ENCODE measurements around the gene SIGLEC8. TPM values are rescaled to one million over a fixed set of nuclear protein-coding genes. Genes with fewer than 3 reads are reported as not detected.

Gene SIGLEC8
- total RNA-seq, 2 donors from 2014 or later, result 0.32 to 0.94 TPM

DNA sequence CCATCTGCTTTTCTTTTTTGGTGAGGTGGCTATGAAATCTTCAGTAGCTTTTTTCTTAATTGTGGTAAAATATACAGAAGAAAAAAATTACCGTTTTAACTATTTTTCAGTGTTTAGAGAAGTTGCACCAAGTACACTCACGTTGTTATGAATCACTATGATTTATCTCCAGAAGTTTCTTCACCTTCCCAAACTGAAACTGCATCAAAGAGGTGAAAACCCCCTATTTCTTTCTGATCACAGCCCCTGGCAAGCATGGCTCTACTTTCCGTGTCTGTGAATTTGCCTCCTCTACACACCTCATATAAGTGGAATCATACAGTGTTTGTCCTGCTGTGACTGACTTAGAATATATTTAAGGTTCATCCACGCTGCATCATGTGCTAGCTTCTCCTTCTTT is 25.2 kb downstream of the SIGLEC8 start:
- no peak overlapping the region for H3K4me3 ChIP-seq
- no peaks in the 10 kb centered on the region for H3K9me3 ChIP-seq
- no peak overlapping the region for H3K27ac ChIP-seq
- no peaks in the 10 kb centered on the region for H3K4me1 ChIP-seq
- no peak overlapping the region for H3K9ac ChIP-seq (ENCODE audit: low read depth in 2 of 2, low read length in 2 of 2)
- TF ChIP-seq, protein P1, sequence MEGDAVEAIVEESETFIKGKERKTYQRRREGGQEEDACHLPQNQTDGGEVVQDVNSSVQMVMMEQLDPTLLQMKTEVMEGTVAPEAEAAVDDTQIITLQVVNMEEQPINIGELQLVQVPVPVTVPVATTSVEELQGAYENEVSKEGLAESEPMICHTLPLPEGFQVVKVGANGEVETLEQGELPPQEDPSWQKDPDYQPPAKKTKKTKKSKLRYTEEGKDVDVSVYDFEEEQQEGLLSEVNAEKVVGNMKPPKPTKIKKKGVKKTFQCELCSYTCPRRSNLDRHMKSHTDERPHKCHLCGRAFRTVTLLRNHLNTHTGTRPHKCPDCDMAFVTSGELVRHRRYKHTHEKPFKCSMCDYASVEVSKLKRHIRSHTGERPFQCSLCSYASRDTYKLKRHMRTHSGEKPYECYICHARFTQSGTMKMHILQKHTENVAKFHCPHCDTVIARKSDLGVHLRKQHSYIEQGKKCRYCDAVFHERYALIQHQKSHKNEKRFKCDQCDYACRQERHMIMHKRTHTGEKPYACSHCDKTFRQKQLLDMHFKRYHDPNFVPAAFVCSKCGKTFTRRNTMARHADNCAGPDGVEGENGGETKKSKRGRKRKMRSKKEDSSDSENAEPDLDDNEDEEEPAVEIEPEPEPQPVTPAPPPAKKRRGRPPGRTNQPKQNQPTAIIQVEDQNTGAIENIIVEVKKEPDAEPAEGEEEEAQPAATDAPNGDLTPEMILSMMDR (IDR thresholded peaks at IDR 0.05), result no peak
- no peak for DNase-seq
- intact Hi-C loops (cut with DNase I), result no loop called here
- no peaks in the 10 kb centered on the region for H3K27me3 ChIP-seq
- no peaks in the 10 kb centered on the region for H3K36me3 ChIP-seq

GRCh38 chr19:51431124-51431523 is 27.1 kb downstream of the SIGLEC8 start:
- intact Hi-C loops (cut with DNase I), result no loop called here
- Histone ChIP-seq H3K9me3 (no peaks in the 10 kb centered on the region), H3K9ac (ENCODE audit: low read depth in 2 of 2, low read length in 2 of 2) (no peak overlapping the region), H3K4me3 (no peak overlapping the region), H3K36me3 (no peaks in the 10 kb centered on the region), H3K4me1 (no peaks in the 10 kb centered on the region), H3K27me3 (no peaks in the 10 kb centered on the region), H3K27ac (no peak overlapping the region)
- DNase-seq, result no peak
- TF ChIP-seq, protein P1 (IDR thresholded peaks at IDR 0.05), result no peak

DNA sequence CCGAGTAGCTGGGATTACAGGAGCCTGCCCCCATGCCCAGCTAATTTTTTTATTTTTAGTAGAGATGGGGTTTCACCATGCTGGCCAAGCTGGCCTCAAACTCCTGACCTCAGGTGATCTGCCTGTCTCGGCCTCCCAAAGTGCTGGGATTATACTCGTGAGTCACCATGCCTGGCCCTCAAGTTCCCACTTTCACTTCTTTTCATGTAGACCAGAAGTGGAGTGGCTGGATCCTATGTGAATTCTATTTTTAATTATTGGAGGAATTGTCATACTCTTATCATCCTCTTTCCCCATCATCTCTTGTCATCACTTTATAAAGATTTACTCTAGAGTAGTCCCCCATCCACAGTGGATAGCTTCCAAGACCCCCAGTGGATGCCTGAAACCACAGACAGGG is 28.0 kb downstream of the SIGLEC8 start:
- H3K9me3 ChIP-seq, result no peaks in the 10 kb centered on the region
- H3K4me3 ChIP-seq, result no peak overlapping the region
- no peaks in the 10 kb centered on the region for H3K4me1 ChIP-seq
- intact Hi-C loops (cut with DNase I), result no loop called here
- DNase-seq, result no peak
- no peak overlapping the region for H3K9ac ChIP-seq (ENCODE audit: low read depth in 2 of 2, low read length in 2 of 2)
- TF ChIP-seq, protein P1 (IDR thresholded peaks at IDR 0.05), result no peak
- no peaks in the 10 kb centered on the region for H3K36me3 ChIP-seq
- no peak overlapping the region for H3K27ac ChIP-seq
- no peaks in the 10 kb centered on the region for H3K27me3 ChIP-seq

DNA sequence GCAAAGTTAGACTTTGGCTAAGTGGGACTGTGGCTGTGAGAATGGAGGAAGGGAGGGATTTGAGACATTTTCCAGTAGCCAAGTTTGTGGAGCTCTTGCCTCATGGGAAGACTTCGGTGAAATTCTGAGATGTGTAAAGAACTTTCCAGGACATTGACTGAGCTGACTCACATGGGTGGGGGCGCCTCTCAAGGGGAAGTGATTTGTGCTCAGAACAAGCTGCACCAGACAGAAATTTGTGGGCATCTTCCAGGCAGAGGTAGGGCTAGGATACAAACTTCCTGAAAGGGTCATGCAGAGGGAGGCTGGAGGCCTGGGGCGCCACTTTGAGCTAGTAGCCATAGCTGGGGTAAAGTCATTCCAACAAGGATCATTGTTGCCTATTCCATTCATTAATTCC is 31.1 kb downstream of the SIGLEC8 start:
- no peak overlapping the region for H3K4me3 ChIP-seq
- intact Hi-C loops (cut with DNase I), result no loop called here
- no peaks in the 10 kb centered on the region for H3K9me3 ChIP-seq
- no peak overlapping the region for H3K27ac ChIP-seq
- TF ChIP-seq, protein P1 (IDR thresholded peaks at IDR 0.05), result no peak
- DNase-seq, result no peak
- H3K36me3 ChIP-seq, result no peaks in the 10 kb centered on the region
- no peak overlapping the region for H3K9ac ChIP-seq (ENCODE audit: low read depth in 2 of 2, low read length in 2 of 2)
- H3K27me3 ChIP-seq, result no peaks in the 10 kb centered on the region
- H3K4me1 ChIP-seq, result no peaks in the 10 kb centered on the region

DNA sequence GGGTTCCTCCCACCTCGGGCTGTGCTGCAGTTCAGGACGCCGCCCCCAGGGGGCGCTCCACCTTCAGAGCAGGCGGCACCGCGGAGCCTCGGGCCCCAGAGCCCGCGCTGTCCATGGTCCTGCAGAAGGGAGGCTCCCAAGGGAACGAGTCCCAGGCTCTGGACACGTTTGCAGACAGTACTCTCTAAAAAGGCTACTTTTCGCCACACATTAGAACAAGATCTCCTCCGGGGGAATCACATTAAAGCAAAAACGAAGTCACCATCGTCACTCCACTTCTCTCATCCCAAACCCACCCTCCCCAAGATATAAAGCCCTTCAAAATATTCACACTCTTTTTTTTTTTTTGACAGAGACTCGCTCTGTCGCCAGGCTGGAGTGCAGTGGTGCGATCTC is 36.2 kb downstream of the SIGLEC8 start:
- H3K27me3 ChIP-seq, result no peaks in the 10 kb centered on the region
- intact Hi-C loops (cut with DNase I), result no loop called here
- no peaks in the 10 kb centered on the region for H3K36me3 ChIP-seq
- TF ChIP-seq, protein P1 (IDR thresholded peaks at IDR 0.05), result peak; percentile 99
- no peak overlapping the region for H3K27ac ChIP-seq
- H3K9ac ChIP-seq (ENCODE audit: low read depth in 2 of 2, low read length in 2 of 2), result no peak overlapping the region
- H3K9me3 ChIP-seq, result no peaks in the 10 kb centered on the region
- peak; percentile 92 for DNase-seq
- no peaks in the 10 kb centered on the region for H3K4me1 ChIP-seq
- no peak overlapping the region for H3K4me3 ChIP-seq

Measured in colonic mucosa (tissue), 4 donors.